ENCODE measurements around the gene CCDC127. TPM values are rescaled to one million over a fixed set of nuclear protein-coding genes. Genes with fewer than 3 reads are reported as not detected.

Gene CCDC127
- total RNA-seq, 1 donor from 2014 or later, result 9.7 TPM

GRCh38 chr5:174291-174600, 43.7 kb downstream of the CCDC127 start:
- Mint-ChIP-seq H3K27ac (no peak overlapping the region), H3K27me3 (ENCODE audit: low read depth) (no peaks in the 10 kb centered on the region)
- no peak for DNase-seq (ENCODE audit: low spot score in 2 of 2, unreplicated experiment in 2 of 2)

GRCh38 chr5:173392-174290, 44.3 kb downstream of the CCDC127 start:
- no peak for TF ChIP-seq CTCF (IDR thresholded peaks at IDR 0.05; ENCODE audit: unreplicated experiment)
- peaks cover 16% of the 10 kb centered on the region for H3K4me1 Mint-ChIP-seq
- no peaks in the 10 kb centered on the region for H3K27me3 Mint-ChIP-seq (ENCODE audit: low read depth)
- no peak for DNase-seq (ENCODE audit: low spot score in 2 of 2, unreplicated experiment in 2 of 2)
- no peak overlapping the region for H3K4me3 Mint-ChIP-seq
- no peaks in the 10 kb centered on the region for H3K9me3 Mint-ChIP-seq
- peaks cover 13% of the 10 kb centered on the region for H3K36me3 Mint-ChIP-seq
- H3K27ac Mint-ChIP-seq, result no peak overlapping the region

More at GRCh38 chr5:174291-174600, 43.7 kb downstream of the CCDC127 start:
- no peak for TF ChIP-seq CTCF (IDR thresholded peaks at IDR 0.05; ENCODE audit: unreplicated experiment)
- Mint-ChIP-seq H3K4me1 (peaks cover 16% of the 10 kb centered on the region), H3K4me3 (no peak overlapping the region), H3K9me3 (no peaks in the 10 kb centered on the region), H3K36me3 (peaks cover 13% of the 10 kb centered on the region)

- Mint-ChIP-seq H3K9me3 (no peaks in the 10 kb centered on the region), H3K4me1 (peaks cover 19% of the 10 kb centered on the region), H3K27me3 (ENCODE audit: low read depth) (no peaks in the 10 kb centered on the region), H3K4me3 (no peak overlapping the region), H3K27ac (no peak overlapping the region), H3K36me3 (peaks cover 15% of the 10 kb centered on the region)
- TF ChIP-seq CTCF (IDR thresholded peaks at IDR 0.05; ENCODE audit: unreplicated experiment), result no peak
- no peak for DNase-seq (ENCODE audit: low spot score in 2 of 2, unreplicated experiment in 2 of 2)
Observed at GRCh38 chr5:172841-173251, 45.1 kb downstream of the CCDC127 start.

GRCh38 chr5:172421-172820, 45.5 kb downstream of the CCDC127 start:
- TF ChIP-seq CTCF (IDR thresholded peaks at IDR 0.05; ENCODE audit: unreplicated experiment), result no peak
- Mint-ChIP-seq H3K27me3 (ENCODE audit: low read depth) (no peaks in the 10 kb centered on the region), H3K9me3 (no peaks in the 10 kb centered on the region), H3K27ac (no peak overlapping the region), H3K4me1 (peaks cover 19% of the 10 kb centered on the region), H3K36me3 (peaks cover 15% of the 10 kb centered on the region), H3K4me3 (no peak overlapping the region)
- DNase-seq (ENCODE audit: low spot score in 2 of 2, unreplicated experiment in 2 of 2), result no peak

GRCh38 chr5:171801-172331, 46.1 kb downstream of the CCDC127 start:
- H3K9me3 Mint-ChIP-seq, result no peaks in the 10 kb centered on the region
- H3K4me3 Mint-ChIP-seq, result no peak overlapping the region
- peaks cover 16% of the 10 kb centered on the region for H3K4me1 Mint-ChIP-seq
- TF ChIP-seq CTCF (IDR thresholded peaks at IDR 0.05; ENCODE audit: unreplicated experiment), result no peak
- peaks cover 15% of the 10 kb centered on the region for H3K36me3 Mint-ChIP-seq
- no peak for DNase-seq (ENCODE audit: low spot score in 2 of 2, unreplicated experiment in 2 of 2)
- H3K27me3 Mint-ChIP-seq (ENCODE audit: low read depth), result no peaks in the 10 kb centered on the region
- H3K27ac Mint-ChIP-seq, result no peak overlapping the region
